ENCODE data around the gene SMC2. TPM values are rescaled to one million over a fixed set of nuclear protein-coding genes. Genes with fewer than 3 reads are reported as not detected.

Gene SMC2
- total and polyA plus RNA-seq, 10 of the 15 experiments (the other 5 are each of a cell fraction or from before 2014, with no cell fraction given) = 22.9 to 116 (median 50.0) TPM

- TF ChIP-seq PRDM15 (CRISPR knock-in tag; IDR thresholded peaks at IDR 0.05) = no peak
- no peak for TF ChIP-seq MEF2B (IDR thresholded peaks at IDR 0.05; ENCODE audit: partially characterized antibody, poor library complexity, severe bottlenecking)
Measured at GRCh38 chr9:104173067-104173466, 79.0 kb downstream of the SMC2 start (continued).

- in situ Hi-C loops (cut with MboI) = loop anchor here (10.0 kb wide), 1 partner anchor 208 kb away; no protein-coding TSS in a partner anchor
- Histone ChIP-seq H3K36me3 (ENCODE audit: control insufficient read depth in 2 of 2, insufficient read depth in 2 of 2, low read length in 1 of 2) (no peaks in the 10 kb centered on the region), H3K9me3 (replicated peaks; ENCODE audit: control insufficient read depth, insufficient read depth, low read length) (no peaks in the 10 kb centered on the region), H3K4me3 (no peak overlapping the region), H3K9ac (ENCODE audit: control insufficient read depth, insufficient read depth, low read length) (no peak overlapping the region), H3K27me3 (replicated peaks in 1 of 2; ENCODE audit: control insufficient read depth in 2 of 2, insufficient read depth in 2 of 2, low read length in 1 of 2) (no peaks in the 10 kb centered on the region), H3K4me1 (ENCODE audit: control insufficient read depth, insufficient read depth, low read length) (0 out of 2 replicates have a peak, but pooled peaks cover 2% of the 10 kb centered on the region), H2AFZ (ENCODE audit: control insufficient read depth, low read depth, low read length) (no peak overlapping the region), H4K20me1 (ENCODE audit: control insufficient read depth, insufficient read depth) (no peaks in the 10 kb centered on the region), H3K4me2 (ENCODE audit: control insufficient read depth, insufficient read depth) (no peak overlapping the region), H3K79me2 (ENCODE audit: control insufficient read depth, insufficient read depth, low read length) (no peaks in the 10 kb centered on the region), H3K27ac (ENCODE audit: control insufficient read depth, insufficient read depth) (no peak overlapping the region)
- DNase-seq (ENCODE audit: low read depth, low spot score) (no peak), ATAC-seq (peak; percentile 87), FAIRE-seq (peak; percentile 41)
- CTCF ChIA-PET = interaction anchor here (0.6 to 3.1 kb wide), 16 partner anchors 8 to 590 kb away, joined by 3 to 48 read pairs (median 3); no protein-coding TSS in a partner anchor
- WGBS (ENCODE audit: insufficient coverage, insufficient replicate concordance, low lambda C conversion rate, missing lambda C conversion rate) = 28% methylated on average over 3 of the region's 3 CpGs
- SMC1A ChIA-PET (ENCODE audit: uncharacterized antibody, unreplicated experiment) = interaction anchor here (0.7 to 3.2 kb wide), 9 partner anchors 8 to 757 kb away, joined by 3 to 38 read pairs (median 6); partner anchors contain the start of gene NIPSNAP3A
- POLR2A ChIA-PET = interaction anchor here (0.6 kb wide), 1 partner anchor 1910 kb away, joined by 7 read pairs; no protein-coding TSS in a partner anchor
- intact Hi-C loops (cut with micrococcal nuclease; ENCODE audit: unreplicated experiment) = loop anchor here (1.0 to 2.0 kb wide), 4 partner anchors 209 to 566 kb away; no protein-coding TSS in a partner anchor
- RAD21 ChIA-PET (ENCODE audit: unreplicated experiment) = interaction anchor here (0.7 to 2.7 kb wide), 4 partner anchors 14 to 566 kb away, joined by 3 to 18 read pairs (median 4); no protein-coding TSS in a partner anchor
- no TSS peak for BruUV-seq (replicated peaks)
- TF ChIP-seq HDGF (IDR thresholded peaks at IDR 0.05) (no peak), PML (IDR thresholded peaks at IDR 0.05; ENCODE audit: low read length) (no peak), SMC3 (IDR thresholded peaks at IDR 0.05; ENCODE audit: borderline replicate concordance, low read length) (peak; percentile 42; the same call in 1 of the 2 replicates), RAD21 (IDR thresholded peaks at IDR 0.05; ENCODE audit: insufficient read depth, low read depth, low read length) (peak; percentile 51), NFIC (IDR thresholded peaks at IDR 0.05; ENCODE audit: low read depth, low read length) (0 out of 2 replicates have a peak, but pooled peaks have one; percentile 11), CTCF (IDR thresholded peaks at IDR 0.05 in 2 of 3, conservative IDR thresholded peaks at IDR 0.05 in 1 of 3; ENCODE audit: control insufficient read depth in 2 of 3, extremely low read depth in 1 of 3, insufficient read depth in 1 of 3, low read depth in 3 of 3, low read length in 3 of 3) (peak; percentile 36 to 51 (median 41); a peak in 4 of 6 replicates), IRF3 (IDR thresholded peaks at IDR 0.05) (no peak)
Measured at GRCh38 chr9:104177003-104177611, 83.0 kb downstream of the SMC2 start.

Data from GM12878 (cell line).